ENCODE results near the gene OPHN1. TPM values are rescaled to one million over a fixed set of nuclear protein-coding genes. Genes with fewer than 3 reads are reported as not detected.

OPHN1 gene
- total and polyA plus RNA-seq, 12 donors: 2.1 to 7.1 (median 5.2) TPM

GRCh38 chrX:68180579-68180978 lies 252.7 kb downstream of the OPHN1 start:
- 53 to 75% methylated on average over 2 of the region's 2 CpGs for WGBS, 2 donors
- no peaks in the 10 kb centered on the region for H3K36me3 ChIP-seq

GRCh38 chrX:68179355-68179754 lies 253.9 kb downstream of the OPHN1 start:
- DNase-seq (no peak), ATAC-seq (no peak)
- Histone ChIP-seq H3K4me3 (no peak overlapping the region), H3K27ac (no peak overlapping the region), H3K36me3 (no peaks in the 10 kb centered on the region), H3K4me1 (peaks cover 0 to 6% (median 0%) of the 10 kb centered on the region in 9 donors), H3K27me3 (peaks cover 0 to 12% (median 0%) of the 10 kb centered on the region in 7 donors), H3K9me3 (peaks cover 0 to 10% (median 0%) of the 10 kb centered on the region in 11 donors)
- WGBS, 2 donors: 97 to 100% methylated on average over 1 of the region's 1 CpG
- TF ChIP-seq CTCF (IDR thresholded peaks at IDR 0.05): no peak
- intact Hi-C loops (cut with DNase I): no loop called here

More at GRCh38 chrX:68180579-68180978, 252.7 kb downstream of the OPHN1 start:
- peak overlapping the region in 3 of 10 donors; percentile 1 to 59 (median 26) for H3K27ac ChIP-seq
- no peak overlapping the region for H3K4me3 ChIP-seq
- intact Hi-C loops (cut with DNase I): no loop called here
- H3K27me3 ChIP-seq: peaks cover 0 to 9% (median 0%) of the 10 kb centered on the region in 7 donors
- H3K9me3 ChIP-seq: peaks cover 0 to 10% (median 0%) of the 10 kb centered on the region in 11 donors
- DNase-seq: no peak
- peaks cover 0 to 6% (median 0%) of the 10 kb centered on the region in 9 donors for H3K4me1 ChIP-seq
- no peak for TF ChIP-seq CTCF (IDR thresholded peaks at IDR 0.05)
- ATAC-seq: peak in 1 of 8 donors; percentile 17

- H3K27me3 ChIP-seq: peaks cover 0 to 12% (median 0%) of the 10 kb centered on the region in 7 donors
- H3K4me1 ChIP-seq: peaks cover 0 to 6% (median 0%) of the 10 kb centered on the region in 9 donors
- WGBS, 2 donors: 62 to 72% methylated on average over 4 of the region's 4 CpGs
- no peak overlapping the region for H3K27ac ChIP-seq
- H3K9me3 ChIP-seq: peaks cover 0 to 10% (median 0%) of the 10 kb centered on the region in 11 donors
- no peak overlapping the region for H3K4me3 ChIP-seq
- ATAC-seq (no peak), DNase-seq (no peak)
- H3K36me3 ChIP-seq: no peaks in the 10 kb centered on the region
- intact Hi-C loops (cut with DNase I): no loop called here
- no peak for TF ChIP-seq CTCF (IDR thresholded peaks at IDR 0.05)
Observed at GRCh38 chrX:68177542-68177941, 255.8 kb downstream of the OPHN1 start.

- no peak overlapping the region for H3K4me3 ChIP-seq
- DNase-seq: no peak
- no peak overlapping the region for H3K27ac ChIP-seq
- H3K36me3 ChIP-seq: no peaks in the 10 kb centered on the region
- WGBS, 2 donors: 54 to 56% methylated on average over 3 of the region's 3 CpGs
- H3K9me3 ChIP-seq: peaks cover 0 to 10% (median 0%) of the 10 kb centered on the region in 11 donors
- H3K4me1 ChIP-seq: no peaks in the 10 kb centered on the region
- TF ChIP-seq CTCF (IDR thresholded peaks at IDR 0.05): no peak
- ATAC-seq: peak in 1 of 8 donors; percentile 66
- peaks cover 0 to 5% (median 0%) of the 10 kb centered on the region in 7 donors for H3K27me3 ChIP-seq
- intact Hi-C loops (cut with DNase I): no loop called here
Observed at GRCh38 chrX:68175562-68175961, 257.7 kb downstream of the OPHN1 start.
